Right hindlimb (tissue), 1 donor: Measurements from ENCODE around the gene PNMT.

Source experiments
- DNase-seq: peaks from one replicate; pipeline ENCODE4 v3.0.0-alpha.2; 2018

PNMT gene

DNA sequence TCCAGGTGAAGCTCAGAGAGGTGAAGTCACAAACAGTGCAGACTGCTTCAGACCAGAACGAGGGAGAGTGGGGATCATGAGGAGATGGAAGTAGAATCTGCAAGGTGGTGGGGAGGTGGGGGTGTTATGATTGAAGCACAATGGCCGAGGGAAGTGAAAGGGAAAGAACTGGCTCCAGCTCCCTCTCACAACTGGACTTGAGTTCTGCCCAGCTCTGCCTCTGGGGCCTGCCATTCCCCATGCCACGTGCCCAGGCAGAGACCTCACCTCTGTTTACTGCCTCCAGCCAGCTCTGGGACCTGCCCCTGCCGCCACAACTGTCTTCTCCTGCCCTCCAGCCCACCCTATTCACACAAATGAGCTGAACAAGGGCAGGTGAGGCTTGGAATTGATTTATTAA is 2.5 kb downstream of the PNMT start:
- DNase-seq: no peak

GRCh38 chr17:39671651-39672521 is 3.6 kb downstream of the PNMT start:
- no peak for DNase-seq

DNA sequence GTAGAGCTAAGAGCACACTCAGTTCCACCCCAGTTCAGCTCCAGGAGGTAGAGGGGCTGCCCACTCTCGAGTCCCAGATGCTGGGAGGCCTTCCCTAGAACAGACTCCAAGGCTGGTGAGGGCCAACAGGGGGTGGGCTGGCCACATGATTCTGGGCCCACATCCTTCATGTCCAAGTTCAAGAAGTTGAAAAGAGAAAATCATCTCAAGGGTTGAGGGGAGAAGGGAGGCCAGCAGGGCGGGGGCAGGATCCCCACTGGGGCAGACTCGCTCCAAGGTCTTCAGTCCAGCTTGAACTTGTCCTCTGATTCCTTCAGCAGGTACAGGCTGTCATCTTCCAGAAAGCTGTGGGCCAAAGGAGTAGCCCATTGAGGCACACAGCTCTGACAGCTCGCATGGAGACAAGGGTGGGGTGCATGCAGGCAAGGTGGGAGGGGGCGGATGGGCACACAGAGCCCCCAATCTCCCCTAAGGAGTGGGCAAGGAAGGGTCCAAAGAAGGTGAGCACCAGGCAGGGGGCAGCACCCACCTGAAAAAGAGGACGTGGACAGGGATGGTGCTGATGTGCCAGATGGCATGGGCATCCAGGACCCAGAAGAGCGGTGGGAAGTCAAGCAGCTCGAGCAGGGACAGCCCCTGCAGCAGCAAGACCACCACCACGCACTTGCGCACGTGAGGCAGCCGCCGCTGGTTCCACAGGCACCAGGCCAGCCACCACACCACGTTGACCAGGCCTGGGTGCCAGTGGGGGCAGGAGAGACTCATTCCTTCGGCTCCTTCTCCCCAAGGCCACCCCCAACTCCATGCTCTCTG is 4.5 kb downstream of the PNMT start:
- no peak for DNase-seq

- no peak for DNase-seq
These were observed 5.3 kb downstream of the PNMT start for GRCh38 chr17:39673335-39674081.

- no peak for DNase-seq
These were observed 5.9 kb downstream of the PNMT start for GRCh38 chr17:39674179-39674578.

DNA sequence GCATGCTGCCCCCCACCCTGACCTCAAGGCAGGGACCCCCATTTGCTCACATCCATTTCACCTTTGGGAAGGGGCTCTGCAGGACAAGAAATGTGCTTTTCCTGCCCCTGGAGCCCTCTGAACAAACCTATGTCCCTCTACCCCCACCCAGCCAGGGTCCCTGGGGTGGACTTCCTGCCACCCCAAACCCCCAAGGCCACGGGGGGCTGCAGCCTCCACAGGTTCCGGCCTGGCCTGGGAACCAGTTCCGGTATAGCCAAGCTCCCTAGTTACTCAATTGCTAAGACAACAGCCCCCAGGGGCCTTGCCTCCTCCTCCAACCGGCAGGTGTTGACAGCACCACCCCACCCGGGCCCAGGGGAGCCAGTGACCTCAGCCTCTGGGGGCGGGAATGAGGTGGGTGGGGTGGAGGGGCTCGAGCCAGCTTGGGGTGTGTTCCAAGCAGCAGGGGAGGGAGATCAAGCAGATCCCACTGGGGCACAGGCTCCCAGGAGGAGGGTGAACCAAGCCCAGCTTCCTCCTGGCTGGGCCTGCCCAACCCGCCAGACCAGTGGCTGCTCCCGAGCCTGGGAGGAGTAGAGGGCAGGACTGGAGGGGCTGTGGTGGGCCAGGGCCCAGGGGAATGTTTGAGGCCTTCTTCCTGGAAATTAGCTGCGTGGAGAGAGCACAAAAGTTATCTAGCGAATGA is 6.6 kb downstream of the PNMT start:
- no peak for DNase-seq

- no peak for DNase-seq
These were observed 7.3 kb downstream of the PNMT start for GRCh38 chr17:39675390-39676082.

GRCh38 chr17:39676198-39676819 is 8.1 kb downstream of the PNMT start:
- no peak for DNase-seq

DNA sequence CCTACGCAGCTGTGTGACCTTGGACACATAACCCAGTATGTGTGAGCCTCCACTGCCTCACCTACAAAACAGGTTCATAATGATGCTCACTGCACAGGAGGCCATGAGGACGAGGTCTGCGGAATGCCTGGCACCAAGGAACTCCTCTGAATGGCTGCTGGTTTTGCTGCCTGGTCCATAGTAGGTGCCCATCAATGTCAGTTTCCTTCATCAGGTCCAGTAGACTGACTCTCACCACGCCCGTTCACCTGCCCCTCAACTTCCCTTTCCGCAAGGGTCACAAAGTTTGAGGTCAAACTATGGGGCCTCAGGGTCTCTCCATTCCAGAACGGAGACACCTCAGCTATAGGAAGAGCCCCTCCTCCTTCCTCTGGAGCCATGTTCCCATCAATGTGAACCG is 8.8 kb downstream of the PNMT start:
- DNase-seq: no peak

GRCh38 chr17:39677542-39678339 is 9.5 kb downstream of the PNMT start:
- DNase-seq: no peak

DNA sequence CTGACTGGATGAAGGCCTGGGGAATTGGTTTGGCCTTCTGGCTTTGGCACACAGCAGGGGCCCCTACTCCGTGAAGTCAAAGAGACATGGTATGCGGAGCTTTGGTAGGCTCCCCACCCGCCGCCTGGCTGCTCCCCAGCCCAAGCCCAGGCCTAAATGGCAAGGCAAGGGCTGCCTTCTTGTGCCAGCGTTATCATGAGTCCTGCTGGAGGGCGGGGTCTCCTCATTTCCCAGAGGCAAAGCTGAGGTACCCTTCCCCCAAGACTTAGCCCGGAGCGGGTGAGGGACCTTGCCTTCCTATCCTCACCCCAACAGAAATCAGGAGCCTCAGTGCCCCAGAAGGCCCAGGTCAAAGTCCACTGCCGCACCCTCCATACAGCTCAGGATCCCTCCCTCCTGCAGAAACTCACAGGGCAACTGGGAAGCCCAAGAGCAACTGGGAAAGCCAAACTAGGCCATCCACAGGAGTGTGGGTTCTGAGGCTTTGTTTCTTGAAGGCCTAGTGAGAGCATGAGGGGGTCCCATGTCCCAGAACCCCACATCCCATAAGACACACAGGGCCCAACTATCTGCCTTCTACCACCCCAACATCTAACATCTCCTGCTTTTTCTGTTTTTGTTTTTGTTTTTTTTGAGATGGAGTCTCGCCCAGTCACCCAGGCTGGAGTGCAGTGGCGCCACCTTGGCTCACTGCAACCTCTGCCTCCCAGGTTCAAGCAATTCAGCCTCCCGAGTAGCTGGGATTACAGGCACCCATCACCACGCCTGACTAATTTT is 10.3 kb downstream of the PNMT start:
- no peak for DNase-seq

- no peak for DNase-seq
These were observed 11.4 kb downstream of the PNMT start for GRCh38 chr17:39679521-39680192.

DNA sequence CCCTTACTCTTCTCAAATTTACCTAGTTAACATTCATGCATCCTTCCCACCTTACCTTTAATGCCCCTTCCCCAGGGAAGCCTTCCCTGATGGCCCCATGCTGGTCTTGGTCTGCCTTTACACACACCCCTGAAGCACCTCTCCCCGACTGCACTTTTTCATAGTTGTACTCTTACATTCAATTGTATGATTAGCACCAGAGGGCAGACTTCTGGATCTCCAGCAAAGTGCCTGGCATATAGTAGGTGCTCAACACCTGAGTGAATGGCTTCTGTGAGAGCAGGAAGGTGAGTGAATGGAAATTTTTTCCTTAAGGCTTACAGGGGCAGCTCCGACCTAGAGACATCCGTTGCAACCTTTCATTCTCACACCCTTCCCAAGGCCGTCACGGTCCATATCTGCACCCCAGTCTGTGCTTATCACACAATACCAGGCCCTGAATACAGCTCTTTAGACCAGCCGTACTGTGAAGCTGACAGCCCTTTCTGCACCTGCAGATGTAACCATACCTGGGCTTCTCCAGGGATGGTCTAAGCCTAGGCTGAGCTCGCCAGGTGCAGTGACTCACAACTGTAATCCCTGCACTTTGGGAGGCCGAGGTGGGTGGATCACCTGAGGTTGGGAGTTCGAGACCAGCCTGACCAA is 15.2 kb downstream of the PNMT start:
- no peak for DNase-seq

DNA sequence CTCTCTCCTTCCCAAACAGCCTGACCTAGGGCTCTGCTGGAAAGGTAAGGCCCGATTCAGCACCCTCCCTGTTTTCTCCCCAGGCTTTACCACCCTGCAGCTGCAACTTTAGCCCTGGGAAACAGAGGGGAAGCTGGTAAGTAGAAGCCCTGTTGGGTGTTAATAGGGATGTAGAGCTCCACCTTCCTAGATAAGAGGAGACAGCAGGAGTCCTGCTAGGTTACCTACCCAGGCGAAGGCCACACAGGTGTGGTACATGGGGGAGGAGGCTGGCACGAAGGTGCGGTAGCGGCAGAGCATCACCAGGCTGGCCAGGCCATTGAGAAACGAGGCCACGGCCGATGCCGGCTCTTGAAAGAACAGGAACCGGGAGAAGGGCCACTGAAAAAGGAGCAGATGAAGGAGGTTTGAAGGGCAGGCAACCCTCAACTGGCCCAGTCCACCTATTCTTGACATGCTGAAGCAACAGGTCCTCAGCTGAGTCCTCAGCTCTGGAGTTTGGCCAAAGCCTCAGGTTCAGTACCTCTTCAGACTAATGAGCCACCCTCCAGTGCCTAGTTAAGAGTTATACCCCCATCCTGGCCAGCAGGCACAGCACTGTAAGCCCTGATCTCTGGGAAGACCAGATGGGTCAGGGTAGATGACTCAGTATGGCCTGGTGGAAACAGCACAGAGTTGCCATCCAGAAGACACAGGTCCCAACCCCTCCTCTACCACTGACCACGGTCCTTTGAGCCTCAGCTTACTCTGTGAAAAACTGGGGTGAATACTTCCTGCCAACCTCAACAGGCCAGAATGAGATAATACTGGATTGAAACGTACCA is 16.3 kb downstream of the PNMT start:
- DNase-seq: no peak

DNA sequence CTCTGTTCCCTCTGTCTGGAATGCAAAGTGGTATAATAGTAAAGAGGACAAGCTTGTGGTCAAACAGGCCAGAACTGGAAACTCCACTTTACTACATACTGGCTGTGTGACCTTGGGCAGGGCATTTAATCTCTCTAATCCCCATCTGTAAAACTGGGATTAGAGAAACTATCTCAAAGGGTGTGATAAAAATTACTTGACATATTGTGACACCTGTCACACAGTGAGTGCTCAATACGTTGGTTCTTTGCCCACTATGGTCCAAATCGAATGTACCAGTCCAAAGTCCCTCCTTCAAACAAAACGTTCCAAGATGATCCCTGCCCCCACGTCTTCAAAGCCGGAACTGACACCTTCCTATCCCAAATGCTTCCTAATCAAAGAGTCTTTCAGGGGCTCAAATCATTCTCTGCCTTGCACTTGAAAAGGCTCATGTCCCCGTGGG is 18.9 kb downstream of the PNMT start:
- no peak for DNase-seq

DNA sequence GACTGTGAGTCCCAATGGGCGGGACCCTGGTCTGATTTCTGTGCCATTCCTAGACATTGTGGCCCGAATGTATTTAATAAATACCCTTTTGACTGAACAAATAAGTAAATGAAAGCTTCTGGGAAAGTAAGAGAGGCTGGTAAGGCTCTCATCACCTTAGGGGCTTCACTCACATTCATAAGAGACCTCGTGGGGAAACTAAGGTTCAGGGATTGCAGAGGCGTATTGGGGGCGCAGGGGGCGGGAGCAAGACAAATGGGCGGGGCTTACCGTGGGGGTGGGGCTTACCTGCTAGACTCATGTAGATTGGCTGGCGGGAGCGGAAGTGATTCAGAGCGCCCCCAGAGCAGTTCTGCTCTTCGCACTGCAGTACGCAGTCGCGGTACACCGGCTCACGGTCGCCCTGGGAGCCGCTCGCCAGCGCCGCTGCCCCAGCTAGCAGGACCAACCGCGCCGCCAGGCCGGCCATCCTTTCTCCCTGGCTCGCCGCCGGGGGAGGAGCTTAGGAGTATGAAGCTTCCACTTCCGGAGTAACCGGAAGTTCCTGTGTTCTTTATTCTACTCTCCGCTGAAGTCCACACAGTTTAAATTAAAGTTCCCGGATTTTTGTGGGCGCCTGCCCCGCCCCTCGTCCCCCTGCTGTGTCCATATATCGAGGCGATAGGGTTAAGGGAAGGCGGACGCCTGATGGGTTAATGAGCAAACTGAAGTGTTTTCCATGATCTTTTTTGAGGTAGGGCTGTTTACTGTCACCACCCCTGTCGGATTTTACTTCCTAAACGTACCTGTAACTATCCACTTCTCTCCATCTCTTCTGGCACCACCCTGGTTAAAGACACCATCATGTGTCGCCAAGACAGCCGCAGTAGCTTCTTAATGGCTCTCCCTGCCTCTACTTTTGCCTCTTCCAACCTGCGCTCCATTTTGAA is 19.6 kb downstream of the PNMT start, which contains the start of gene PGAP3:
PGAP3 (minus strand) TSS at position 512 of the 929 bp plus-strand sequence; CDS start at position 469, 43 bp downstream.
- DNase-seq: peak; percentile 92

- no peak for DNase-seq
These were observed 20.2 kb downstream of the PNMT start for GRCh38 chr17:39688475-39688835.
